Metanephros (tissue), 2 donors: ENCODE data around the gene PAPOLG. TPM values are rescaled to one million over a fixed set of nuclear protein-coding genes. Genes with fewer than 3 reads are reported as not detected.

Experiments
- small RNA-seq: library from RNA; depleted of rRNA; stranded (forward); fragments of <200 nt; gene quantifications from one replicate; pipeline ENCODE3, GENCODE V24; 2014; ENCODE audit warnings: low replicate concordance
- total RNA-seq: library from RNA; depleted of rRNA; stranded (reverse); fragments of >200 nt; gene quantifications from one replicate; pipeline ENCODE4 v1.2.3, GENCODE V29; 2014

Gene PAPOLG
- 16.2 TPM for total RNA-seq

DNA sequence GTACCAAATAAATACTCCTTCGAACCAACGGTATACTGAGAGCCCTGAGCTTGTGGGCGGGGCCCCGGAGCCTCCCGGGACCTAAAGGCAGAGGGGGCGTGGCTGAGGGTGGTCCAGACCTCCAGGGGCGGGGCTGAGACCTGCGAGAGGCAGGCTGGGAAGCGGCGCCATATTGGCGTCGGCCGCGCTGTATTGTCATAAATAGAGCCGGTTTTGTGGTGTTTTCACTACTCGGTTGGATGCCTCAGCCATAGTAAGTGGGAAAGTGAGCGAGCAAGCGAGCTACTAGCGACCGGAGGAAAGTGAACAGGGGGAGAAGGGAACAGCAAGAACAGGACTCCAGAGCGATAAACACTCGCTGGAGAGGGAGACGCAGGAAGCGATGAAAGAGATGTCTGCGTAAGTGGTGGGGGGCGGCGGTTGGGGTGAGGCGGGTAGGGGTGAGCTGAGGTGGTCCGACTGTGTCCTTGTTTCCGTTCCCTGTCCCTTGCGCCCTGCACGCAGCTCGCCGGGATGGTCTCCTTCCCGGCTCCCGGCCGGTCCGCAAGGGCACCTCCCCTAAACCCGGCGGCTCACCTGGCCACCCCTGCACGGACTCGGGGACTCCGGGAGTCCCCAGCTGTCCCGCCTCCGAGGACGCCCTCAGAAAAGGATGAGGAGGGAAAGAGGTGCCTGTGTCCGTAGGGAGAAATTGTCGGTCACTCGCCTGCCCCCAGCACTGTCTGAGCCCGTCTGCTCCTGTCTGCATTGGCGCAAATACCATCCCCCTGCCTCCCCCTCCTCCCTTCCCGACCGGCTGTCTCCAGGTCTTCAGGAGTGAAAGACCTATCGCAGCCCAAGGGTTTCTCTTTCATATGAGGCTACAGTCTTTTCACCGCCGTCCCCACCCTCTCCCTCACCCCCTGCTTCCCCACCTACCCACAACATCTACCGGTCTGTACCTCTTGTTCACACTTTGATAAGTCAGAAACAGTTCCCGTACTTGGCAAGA lies at the start of gene PAPOLG:
Gene PAPOLG, plus strand, starts transcription at position 172 of the 991 bp plus-strand sequence. Its CDS starts 211 bp downstream, at position 383.

Small RNA genes within 50 kb of the gene (small RNA-seq; reads per million reads assigned to genes)
- gene RN7SL632P (not detected), gene RNU6-612P (not detected)

Other genes starting within 250 kb of the PAPOLG start
- gene BCL11A, start 202.6 kb upstream of the PAPOLG start, total RNA-seq, result 11.0 TPM
- gene REL, start 125.3 kb downstream of the PAPOLG start, total RNA-seq, result 19.3 TPM